NCI-H2107 treated with DMSO at 0.1 percent for 48 hours (cell line): Measurements from ENCODE around the gene SCUBE1.
A peak's percentile ranks its signal among the peaks of the same experiment; 100 is the strongest.

Experiments
- DNase-seq: peaks from one replicate; lab custom pipeline; 2025; ENCODE audit not compliant: unreplicated experiment; lab: John Stamatoyannopoulos, UW

Gene SCUBE1

GRCh38 chr22:43343262-43343669 lies at the start of gene SCUBE1:
Gene SCUBE1 (minus strand): TSS chr22:43343372. CDS start chr22:43343261, 111 bp downstream.
- DNase-seq = no peak

GRCh38 chr22:43392385-43392989 lies 49.3 kb upstream of the SCUBE1 start:
- DNase-seq = no peak

GRCh38 chr22:43391306-43391705 lies 48.1 kb upstream of the SCUBE1 start:
- no peak for DNase-seq

GRCh38 chr22:43390872-43391271 lies 47.7 kb upstream of the SCUBE1 start:
- DNase-seq = no peak

GRCh38 chr22:43390166-43390565 lies 47.0 kb upstream of the SCUBE1 start:
- DNase-seq = no peak

- DNase-seq = peak; percentile 50
Measured at GRCh38 chr22:43389227-43389836, 46.2 kb upstream of the SCUBE1 start.

- DNase-seq = peak; percentile 16
Measured at GRCh38 chr22:43388420-43388851, 45.3 kb upstream of the SCUBE1 start.

GRCh38 chr22:43387815-43388214 lies 44.6 kb upstream of the SCUBE1 start:
- DNase-seq = no peak

- peak; percentile 48 for DNase-seq
Measured at GRCh38 chr22:43385770-43386641, 42.8 kb upstream of the SCUBE1 start.

GRCh38 chr22:43384863-43385262 lies 41.7 kb upstream of the SCUBE1 start:
- DNase-seq = no peak

GRCh38 chr22:43381693-43382092 lies 38.5 kb upstream of the SCUBE1 start:
- no peak for DNase-seq

- no peak for DNase-seq
Measured at GRCh38 chr22:43377896-43378704, 34.9 kb upstream of the SCUBE1 start.

- DNase-seq = no peak
Measured at GRCh38 chr22:43377548-43377895, 34.4 kb upstream of the SCUBE1 start.

- no peak for DNase-seq
Measured at GRCh38 chr22:43376765-43377547, 33.8 kb upstream of the SCUBE1 start.

GRCh38 chr22:43375951-43376455 lies 32.8 kb upstream of the SCUBE1 start:
- DNase-seq = no peak

GRCh38 chr22:43370036-43370435 lies 26.9 kb upstream of the SCUBE1 start:
- DNase-seq = no peak

GRCh38 chr22:43365715-43366440 lies 22.7 kb upstream of the SCUBE1 start:
- DNase-seq = no peak

- DNase-seq = no peak
Measured at GRCh38 chr22:43364169-43364435, 20.9 kb upstream of the SCUBE1 start.

GRCh38 chr22:43363315-43364168 lies 20.4 kb upstream of the SCUBE1 start:
- DNase-seq = no peak
